Smooth muscle cell (in vitro differentiated cells): ENCODE data around the gene MACROD2. TPM values are rescaled to one million over a fixed set of nuclear protein-coding genes. Genes with fewer than 3 reads are reported as not detected.

Source experiments
- DNase-seq: peaks from one replicate; lab custom pipeline; 2025; ENCODE audit not compliant: unreplicated experiment; lab: John Stamatoyannopoulos, UW
- H2AFZ ChIP-seq: fragments of 200-600 bp; sonication (generic); 2 replicates; pipeline ENCODE4 v1.6.0; 2016; ENCODE audit warnings: antibody characterized with exemption, low read depth, mild to moderate bottlenecking
- H3F3A ChIP-seq: fragments of 200-600 bp; sonication (generic); 2 replicates; pipeline ENCODE4 v1.6.0; 2017; ENCODE audit warnings: antibody characterized with exemption, low read depth
- H3K27ac ChIP-seq: fragments of 200-600 bp; sonication (generic); 2 replicates; pipeline ENCODE4 v1.5.1; 2016; ENCODE audit warnings: low read depth, mild to moderate bottlenecking
- H3K27me3 ChIP-seq: fragments of 200-600 bp; sonication (generic); 2 replicates; pipeline ENCODE4 v1.6.1; 2016; ENCODE audit warnings: low read depth, mild to moderate bottlenecking
- H3K36me3 ChIP-seq: fragments of 200-600 bp; sonication (generic); 2 replicates; pipeline ENCODE4 v1.5.1; 2016; ENCODE audit warnings: low read depth
- H3K4me1 ChIP-seq: fragments of 200-600 bp; sonication (generic); 2 replicates; pipeline ENCODE4 v1.5.1; 2016; ENCODE audit warnings: low read depth
- H3K4me2 ChIP-seq: fragments of 200-600 bp; sonication (generic); 2 replicates; pipeline ENCODE4 v1.6.0; 2016; ENCODE audit warnings: mild to moderate bottlenecking
- H3K4me3 ChIP-seq: fragments of 200-600 bp; sonication (generic); 2 replicates; pipeline ENCODE4 v1.5.1; 2016; ENCODE audit warnings: mild to moderate bottlenecking
- H3K79me2 ChIP-seq: fragments of 200-600 bp; sonication (generic); 2 replicates; pipeline ENCODE4 v1.6.0; 2016; ENCODE audit warnings: low read depth, mild to moderate bottlenecking
- H3K9ac ChIP-seq: fragments of 200-600 bp; sonication (generic); 2 replicates; pipeline ENCODE4 v1.6.0; 2016; ENCODE audit warnings: low read depth
- H3K9me3 ChIP-seq: fragments of 200-600 bp; sonication (generic); replicated peaks from 2 replicates; pipeline ENCODE4 v1.5.1; 2016; ENCODE audit warnings: low read depth
- H4K20me1 ChIP-seq: fragments of 200-600 bp; sonication (generic); 2 replicates; pipeline ENCODE4 v1.6.0; 2016; ENCODE audit warnings: low read depth
- WGBS: methylation state at CpG from one replicate; pipeline ENCODE4 v1.1.7; 2016; ENCODE audit warnings: low lambda C conversion rate; 5-methylcytosine and 5-hydroxymethylcytosine counted together
- polyA plus RNA-seq: library from polyadenylated mRNA; unstranded; fragments of >200 nt; fragmentation: Nextera tagmentation; extraction: Ambion mirVana; gene quantifications from 2 replicates; pipeline ENCODE4 v1.2.1, GENCODE V29; 2016
- total RNA-seq: library from RNA; depleted of rRNA; stranded (reverse); fragments of >200 nt; gene quantifications from 2 replicates; pipeline ENCODE4 v1.2.3, GENCODE V29; 2014
- TF ChIP-seq, protein P1 (sequence below): fragments of 200-600 bp; sonication (generic); IDR thresholded peaks from 2 replicates; pipeline ENCODE4 v1.5.1; 2017; ENCODE audit warnings: borderline replicate concordance, mild to moderate bottlenecking, antibody characterized with exemption; ENCODE audit not compliant: insufficient read depth, poor library complexity, severe bottlenecking

The MACROD2 gene
- total and polyA plus RNA-seq, 2 experiments from 2014 or later: 0.04 to 0.32 TPM

DNA sequence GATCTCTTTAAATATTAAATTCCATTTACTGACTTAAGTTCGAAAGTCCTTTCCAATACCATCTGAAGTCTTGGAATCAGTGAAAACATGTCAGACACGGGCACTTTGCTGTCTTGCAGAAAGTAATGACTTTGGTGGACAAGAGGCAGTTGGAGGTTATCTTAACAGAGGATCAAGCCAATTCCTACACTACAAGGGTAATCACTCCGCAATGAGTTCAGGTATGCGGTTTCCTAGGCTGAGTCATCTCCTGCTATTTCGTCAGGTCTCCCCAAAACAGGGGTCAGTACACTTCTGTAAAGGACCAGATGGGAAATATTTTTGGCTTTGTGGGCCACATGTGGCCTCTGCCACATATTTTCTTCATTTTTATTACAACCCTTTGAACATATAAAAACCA is 1921.3 kb downstream of the MACROD2 start:
- no peaks in the 10 kb centered on the region for H3K79me2 ChIP-seq
- H2AFZ ChIP-seq: no peak overlapping the region
- no peak overlapping the region for H3K4me3 ChIP-seq
- H3K9me3 ChIP-seq: no peaks in the 10 kb centered on the region
- no peaks in the 10 kb centered on the region for H3K4me1 ChIP-seq
- H4K20me1 ChIP-seq: no peaks in the 10 kb centered on the region
- H3F3A ChIP-seq: no peaks in the 10 kb centered on the region
- 46% methylated on average over 5 of the region's 5 CpGs for WGBS
- DNase-seq: no peak
- H3K4me2 ChIP-seq: no peak overlapping the region
- TF ChIP-seq, protein P1, sequence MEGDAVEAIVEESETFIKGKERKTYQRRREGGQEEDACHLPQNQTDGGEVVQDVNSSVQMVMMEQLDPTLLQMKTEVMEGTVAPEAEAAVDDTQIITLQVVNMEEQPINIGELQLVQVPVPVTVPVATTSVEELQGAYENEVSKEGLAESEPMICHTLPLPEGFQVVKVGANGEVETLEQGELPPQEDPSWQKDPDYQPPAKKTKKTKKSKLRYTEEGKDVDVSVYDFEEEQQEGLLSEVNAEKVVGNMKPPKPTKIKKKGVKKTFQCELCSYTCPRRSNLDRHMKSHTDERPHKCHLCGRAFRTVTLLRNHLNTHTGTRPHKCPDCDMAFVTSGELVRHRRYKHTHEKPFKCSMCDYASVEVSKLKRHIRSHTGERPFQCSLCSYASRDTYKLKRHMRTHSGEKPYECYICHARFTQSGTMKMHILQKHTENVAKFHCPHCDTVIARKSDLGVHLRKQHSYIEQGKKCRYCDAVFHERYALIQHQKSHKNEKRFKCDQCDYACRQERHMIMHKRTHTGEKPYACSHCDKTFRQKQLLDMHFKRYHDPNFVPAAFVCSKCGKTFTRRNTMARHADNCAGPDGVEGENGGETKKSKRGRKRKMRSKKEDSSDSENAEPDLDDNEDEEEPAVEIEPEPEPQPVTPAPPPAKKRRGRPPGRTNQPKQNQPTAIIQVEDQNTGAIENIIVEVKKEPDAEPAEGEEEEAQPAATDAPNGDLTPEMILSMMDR: no peak
- no peaks in the 10 kb centered on the region for H3K36me3 ChIP-seq
- peak overlapping the region; percentile 25 for H3K27ac ChIP-seq
- H3K9ac ChIP-seq: no peak overlapping the region
- no peaks in the 10 kb centered on the region for H3K27me3 ChIP-seq

- no peaks in the 10 kb centered on the region for H3K36me3 ChIP-seq
- peak overlapping the region; percentile 25 for H3K27ac ChIP-seq
- DNase-seq: no peak
- H2AFZ ChIP-seq: no peak overlapping the region
- H3K4me2 ChIP-seq: no peak overlapping the region
- TF ChIP-seq, protein P1: no peak
- no peaks in the 10 kb centered on the region for H3K4me1 ChIP-seq
- no peaks in the 10 kb centered on the region for H3K27me3 ChIP-seq
- H3F3A ChIP-seq: no peaks in the 10 kb centered on the region
- H3K9me3 ChIP-seq: no peaks in the 10 kb centered on the region
- H3K79me2 ChIP-seq: no peaks in the 10 kb centered on the region
- H4K20me1 ChIP-seq: no peaks in the 10 kb centered on the region
- H3K4me3 ChIP-seq: no peak overlapping the region
- WGBS: 63% methylated on average over 4 of the region's 4 CpGs
- H3K9ac ChIP-seq: no peak overlapping the region
Measured at GRCh38 chr20:15917283-15917682, 1922.0 kb downstream of the MACROD2 start.

GRCh38 chr20:15918631-15919030 is 1923.3 kb downstream of the MACROD2 start:
- no peaks in the 10 kb centered on the region for H4K20me1 ChIP-seq
- H3K79me2 ChIP-seq: no peaks in the 10 kb centered on the region
- H3K9ac ChIP-seq: no peak overlapping the region
- H3K36me3 ChIP-seq: no peaks in the 10 kb centered on the region
- TF ChIP-seq, protein P1: no peak
- WGBS: 81% methylated on average over 3 of the region's 3 CpGs
- H3K27ac ChIP-seq: no peak overlapping the region
- H3K9me3 ChIP-seq: no peaks in the 10 kb centered on the region
- no peak overlapping the region for H3K4me3 ChIP-seq
- H3F3A ChIP-seq: no peaks in the 10 kb centered on the region
- H3K4me2 ChIP-seq: no peak overlapping the region
- no peak overlapping the region for H2AFZ ChIP-seq
- no peaks in the 10 kb centered on the region for H3K4me1 ChIP-seq
- no peak for DNase-seq
- no peaks in the 10 kb centered on the region for H3K27me3 ChIP-seq

DNA sequence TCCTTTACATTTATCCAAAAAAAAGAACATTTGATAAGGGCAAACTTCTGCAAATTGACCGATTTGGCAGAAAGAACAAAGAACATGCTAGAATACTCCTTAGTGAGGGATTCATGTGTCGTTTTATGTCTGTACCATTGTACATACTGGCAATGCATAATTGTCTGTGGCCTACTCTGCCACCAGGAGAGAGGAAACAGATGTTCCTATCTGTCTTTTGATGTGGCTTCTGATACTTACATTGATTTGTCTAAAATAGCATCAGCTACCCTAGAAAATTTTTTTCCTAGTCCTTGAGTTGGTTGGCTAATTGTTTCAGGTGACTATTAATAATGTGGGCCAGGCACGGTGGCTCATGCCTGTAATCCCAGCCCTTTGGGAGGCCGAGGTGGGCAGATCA is 1923.8 kb downstream of the MACROD2 start:
- no peaks in the 10 kb centered on the region for H3K36me3 ChIP-seq
- no peaks in the 10 kb centered on the region for H3K4me1 ChIP-seq
- no peak overlapping the region for H3K4me2 ChIP-seq
- H3K9me3 ChIP-seq: no peaks in the 10 kb centered on the region
- no peak overlapping the region for H3K27ac ChIP-seq
- no peak for DNase-seq
- no peak overlapping the region for H3K4me3 ChIP-seq
- TF ChIP-seq, protein P1: no peak
- H2AFZ ChIP-seq: no peak overlapping the region
- H4K20me1 ChIP-seq: no peaks in the 10 kb centered on the region
- no peak overlapping the region for H3K9ac ChIP-seq
- no peaks in the 10 kb centered on the region for H3F3A ChIP-seq
- no peaks in the 10 kb centered on the region for H3K79me2 ChIP-seq
- WGBS: 91% methylated on average over 4 of the region's 4 CpGs
- H3K27me3 ChIP-seq: no peaks in the 10 kb centered on the region
